COR-L47 (cell line): ENCODE data around the gene PWWP2B.

Experiments used
- DNase-seq: peaks from one replicate; lab custom pipeline; 2025; lab: John Stamatoyannopoulos, UW

Gene PWWP2B

GRCh38 chr10:132448248-132448731, 51.3 kb downstream of the PWWP2B start:
- no peak for DNase-seq

GRCh38 chr10:132449051-132449810, 52.2 kb downstream of the PWWP2B start:
- no peak for DNase-seq

GRCh38 chr10:132449811-132450181, 52.8 kb downstream of the PWWP2B start:
- no peak for DNase-seq

GRCh38 chr10:132450466-132450824, 53.4 kb downstream of the PWWP2B start:
- DNase-seq, result no peak

- DNase-seq, result no peak
These were observed 54.0 kb downstream of the PWWP2B start for GRCh38 chr10:132450825-132451505.

GRCh38 chr10:132451506-132452215, 54.7 kb downstream of the PWWP2B start:
- no peak for DNase-seq

- DNase-seq, result no peak
These were observed 55.2 kb downstream of the PWWP2B start for GRCh38 chr10:132452216-132452650.

- peak; percentile 66 for DNase-seq
These were observed 55.9 kb downstream of the PWWP2B start for GRCh38 chr10:132452651-132453469.

GRCh38 chr10:132453470-132453861, 56.5 kb downstream of the PWWP2B start:
- no peak for DNase-seq

GRCh38 chr10:132454296-132455198, 57.5 kb downstream of the PWWP2B start:
- no peak for DNase-seq

- DNase-seq, result no peak
These were observed 58.5 kb downstream of the PWWP2B start for GRCh38 chr10:132455441-132455971.

GRCh38 chr10:132455986-132456847, 59.2 kb downstream of the PWWP2B start:
- no peak for DNase-seq

- no peak for DNase-seq
These were observed 59.9 kb downstream of the PWWP2B start for GRCh38 chr10:132456881-132457280.

- DNase-seq, result peak; percentile 20
These were observed 60.5 kb downstream of the PWWP2B start for GRCh38 chr10:132457328-132458070.

GRCh38 chr10:132458071-132458585, 61.1 kb downstream of the PWWP2B start:
- DNase-seq, result no peak

GRCh38 chr10:132458586-132459300, 61.7 kb downstream of the PWWP2B start:
- DNase-seq, result no peak

- no peak for DNase-seq
These were observed 62.5 kb downstream of the PWWP2B start for GRCh38 chr10:132459301-132460003.
